ENCODE data around the gene SCG5. TPM values are rescaled to one million over a fixed set of nuclear protein-coding genes. Genes with fewer than 3 reads are reported as not detected.

The SCG5 gene
- total RNA-seq, 1 donor from 2014 or later: 0.96 TPM

DNA sequence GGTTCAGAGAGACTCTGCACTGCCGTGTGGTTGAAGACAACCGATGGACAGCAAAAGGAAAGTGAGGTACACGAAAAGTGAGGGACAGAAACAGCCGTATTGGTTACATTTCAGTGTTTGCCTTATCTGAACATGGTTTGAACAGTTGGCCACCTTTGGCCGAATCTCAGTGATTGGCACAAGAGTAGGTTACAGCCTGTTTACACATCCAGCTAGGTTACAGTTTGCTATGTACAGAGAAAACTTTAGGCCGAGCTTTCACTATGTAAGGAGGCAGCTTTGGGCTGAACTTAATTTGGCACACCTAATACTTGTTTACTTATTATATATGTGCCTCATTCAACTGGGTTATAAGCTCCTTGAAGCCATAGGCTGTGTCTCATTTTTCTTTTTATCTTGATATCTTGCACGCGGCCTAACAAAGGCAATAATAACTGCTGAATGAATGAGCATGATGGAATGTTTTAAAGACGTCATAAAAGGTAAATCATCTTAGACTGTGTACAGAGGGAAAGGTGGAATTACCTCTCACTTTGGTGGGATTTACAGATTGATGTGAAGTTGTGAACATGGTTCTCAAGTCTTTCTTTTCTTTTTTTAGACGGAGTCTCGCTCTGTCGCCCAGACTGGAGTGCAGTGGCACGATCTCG, 59.1 kb downstream of the SCG5 start:
- no peak for ATAC-seq
- Histone ChIP-seq H3K9me3 (no peaks in the 10 kb centered on the region), H3K27ac (no peak overlapping the region), H3K4me3 (no peak overlapping the region), H3K4me1 (no peaks in the 10 kb centered on the region), H3K27me3 (no peaks in the 10 kb centered on the region), H3K36me3 (no peaks in the 10 kb centered on the region)
- TF ChIP-seq, protein P1, sequence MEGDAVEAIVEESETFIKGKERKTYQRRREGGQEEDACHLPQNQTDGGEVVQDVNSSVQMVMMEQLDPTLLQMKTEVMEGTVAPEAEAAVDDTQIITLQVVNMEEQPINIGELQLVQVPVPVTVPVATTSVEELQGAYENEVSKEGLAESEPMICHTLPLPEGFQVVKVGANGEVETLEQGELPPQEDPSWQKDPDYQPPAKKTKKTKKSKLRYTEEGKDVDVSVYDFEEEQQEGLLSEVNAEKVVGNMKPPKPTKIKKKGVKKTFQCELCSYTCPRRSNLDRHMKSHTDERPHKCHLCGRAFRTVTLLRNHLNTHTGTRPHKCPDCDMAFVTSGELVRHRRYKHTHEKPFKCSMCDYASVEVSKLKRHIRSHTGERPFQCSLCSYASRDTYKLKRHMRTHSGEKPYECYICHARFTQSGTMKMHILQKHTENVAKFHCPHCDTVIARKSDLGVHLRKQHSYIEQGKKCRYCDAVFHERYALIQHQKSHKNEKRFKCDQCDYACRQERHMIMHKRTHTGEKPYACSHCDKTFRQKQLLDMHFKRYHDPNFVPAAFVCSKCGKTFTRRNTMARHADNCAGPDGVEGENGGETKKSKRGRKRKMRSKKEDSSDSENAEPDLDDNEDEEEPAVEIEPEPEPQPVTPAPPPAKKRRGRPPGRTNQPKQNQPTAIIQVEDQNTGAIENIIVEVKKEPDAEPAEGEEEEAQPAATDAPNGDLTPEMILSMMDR (IDR thresholded peaks at IDR 0.05): no peak
- intact Hi-C loops (cut with DNase I): no loop called here
- DNase-seq: no peak

DNA sequence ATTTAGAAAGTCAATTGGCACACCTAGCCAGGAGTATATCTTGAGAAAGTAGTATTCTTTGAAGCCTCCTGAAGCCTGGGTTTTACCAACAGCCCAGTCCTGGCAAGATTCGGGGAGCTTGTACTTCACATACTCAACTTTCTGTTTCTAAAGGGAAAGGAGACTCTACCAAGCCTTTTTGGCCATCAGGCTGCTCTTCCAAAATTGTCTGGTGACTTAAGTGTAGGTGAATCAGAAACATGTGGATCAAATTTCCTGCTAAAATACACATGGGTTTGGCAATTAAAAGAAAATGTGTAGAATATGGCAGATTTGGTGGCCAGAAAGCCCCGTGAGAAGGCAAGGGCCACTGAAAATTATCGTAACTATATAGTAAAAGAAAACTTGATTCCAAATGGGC, 60.4 kb downstream of the SCG5 start:
- no peak overlapping the region for H3K4me3 ChIP-seq
- no peaks in the 10 kb centered on the region for H3K36me3 ChIP-seq
- ATAC-seq (no peak), DNase-seq (no peak)
- intact Hi-C loops (cut with DNase I): no loop called here
- H3K9me3 ChIP-seq: no peaks in the 10 kb centered on the region
- TF ChIP-seq, protein P1 (IDR thresholded peaks at IDR 0.05): no peak
- H3K27ac ChIP-seq: no peak overlapping the region
- H3K27me3 ChIP-seq: no peaks in the 10 kb centered on the region
- no peaks in the 10 kb centered on the region for H3K4me1 ChIP-seq

DNA sequence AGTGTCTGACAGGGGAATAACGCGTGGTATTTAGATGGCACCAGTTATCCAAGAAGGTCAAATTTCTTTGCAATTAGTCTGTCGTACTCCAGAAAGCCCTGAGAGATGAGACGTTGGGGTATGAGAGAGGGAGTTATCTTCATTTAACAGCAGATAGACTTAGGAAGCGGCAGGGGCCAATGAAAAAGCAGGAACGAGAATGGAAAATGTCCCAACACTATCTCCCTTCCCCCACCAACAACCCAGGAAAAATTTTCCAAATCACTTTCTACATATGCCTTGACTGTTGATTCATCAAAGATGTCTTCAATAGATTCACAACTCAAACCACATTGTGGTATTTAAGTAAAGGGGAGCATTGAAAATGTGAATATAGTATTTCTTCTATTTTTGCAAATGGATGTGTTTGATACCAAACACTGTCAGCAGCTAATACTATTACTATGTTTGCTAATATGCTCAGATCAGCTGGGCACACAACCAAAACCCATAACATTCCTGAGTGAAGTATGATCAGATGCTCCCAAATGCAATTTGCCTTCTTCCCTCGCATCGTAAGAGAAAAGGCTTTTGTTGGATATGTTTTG, 63.0 kb downstream of the SCG5 start:
- Histone ChIP-seq H3K4me1 (no peaks in the 10 kb centered on the region), H3K4me3 (no peak overlapping the region), H3K27ac (no peak overlapping the region), H3K27me3 (no peaks in the 10 kb centered on the region), H3K9me3 (no peaks in the 10 kb centered on the region), H3K36me3 (no peaks in the 10 kb centered on the region)
- no peak for DNase-seq
- no peak for ATAC-seq
- TF ChIP-seq, protein P1 (IDR thresholded peaks at IDR 0.05): no peak
- intact Hi-C loops (cut with DNase I): no loop called here

DNA sequence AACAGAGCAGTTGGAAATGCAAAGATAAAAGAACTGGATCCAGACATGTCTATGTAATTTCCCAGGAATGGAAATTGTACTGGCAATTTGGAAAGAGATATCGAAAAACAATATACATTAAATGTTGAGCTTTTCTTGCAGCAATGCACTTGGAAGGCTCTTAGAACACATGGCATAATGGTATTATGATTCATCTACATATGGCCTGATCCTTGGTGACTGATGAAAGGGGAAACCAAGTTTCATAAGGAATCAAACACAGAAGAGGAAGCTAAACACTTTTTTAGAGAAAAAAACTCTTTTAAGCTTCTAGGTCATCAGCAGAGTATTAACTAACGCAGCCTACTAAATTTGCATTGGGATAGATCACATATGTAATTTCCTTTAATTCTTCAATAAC, 63.9 kb downstream of the SCG5 start:
- Histone ChIP-seq H3K9me3 (no peaks in the 10 kb centered on the region), H3K27me3 (no peaks in the 10 kb centered on the region), H3K4me1 (no peaks in the 10 kb centered on the region), H3K27ac (no peak overlapping the region), H3K36me3 (no peaks in the 10 kb centered on the region), H3K4me3 (no peak overlapping the region)
- intact Hi-C loops (cut with DNase I): no loop called here
- TF ChIP-seq, protein P1 (IDR thresholded peaks at IDR 0.05): no peak
- ATAC-seq (peak; percentile 25), DNase-seq (no peak)

DNA sequence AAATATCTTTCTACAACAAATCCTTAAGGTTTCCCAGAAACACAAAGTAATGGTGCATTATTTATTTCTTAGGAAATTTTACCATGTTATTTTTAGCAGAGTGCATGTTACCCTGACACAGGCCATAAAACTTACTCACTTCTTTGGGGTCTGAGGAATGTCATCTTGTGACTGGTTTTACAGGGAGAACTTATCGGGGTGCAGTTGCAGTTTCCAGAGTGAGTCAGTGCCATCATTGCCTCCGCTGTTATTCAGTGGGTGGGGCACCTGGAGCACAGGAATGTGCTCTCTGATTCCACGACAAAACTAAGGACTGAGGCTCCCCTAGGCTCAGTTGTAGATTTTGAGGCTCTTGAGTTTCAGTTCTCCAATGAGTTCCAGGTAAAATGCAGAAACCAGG, 65.2 kb downstream of the SCG5 start:
- Histone ChIP-seq H3K27ac (no peak overlapping the region), H3K9me3 (no peaks in the 10 kb centered on the region), H3K4me3 (no peak overlapping the region), H3K27me3 (no peaks in the 10 kb centered on the region), H3K36me3 (no peaks in the 10 kb centered on the region), H3K4me1 (no peaks in the 10 kb centered on the region)
- DNase-seq (no peak), ATAC-seq (no peak)
- TF ChIP-seq, protein P1 (IDR thresholded peaks at IDR 0.05): no peak
- intact Hi-C loops (cut with DNase I): no loop called here

Measured in upper lobe of right lung (tissue), 1 donor.